GM21367 (cell line): ENCODE data around the gene CARMIL1.
"Not testable (repeated sequence)": the region's sequence is repeated elsewhere in the genome, so short reads cannot be mapped to it uniquely, and the experiment has no call there.

ENCODE experiments used
- ATAC-seq: cut with Tn5 transposase; IDR thresholded peaks from one replicate; pipeline ENCODE4 v1.9.1; 2021; ENCODE audit not compliant: unreplicated experiment

CARMIL1 gene

DNA sequence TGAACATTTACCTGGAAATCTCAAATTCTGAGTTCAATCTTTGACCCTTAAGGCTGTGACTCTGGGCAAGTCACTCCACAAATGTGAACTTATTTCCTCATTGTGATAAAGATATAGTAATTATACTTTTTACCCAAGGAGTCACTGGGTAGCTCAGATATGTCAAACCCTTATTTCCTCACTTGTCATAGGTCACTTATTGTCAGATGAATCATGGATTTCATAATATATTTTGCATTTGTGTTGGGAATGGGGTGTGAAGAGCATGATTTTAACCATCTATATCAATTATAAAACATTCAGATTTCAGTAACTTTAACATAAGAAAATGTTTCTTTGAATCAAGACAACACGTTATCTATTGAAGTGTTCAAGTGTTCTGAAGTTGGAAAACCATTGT is 3.7 kb upstream of the CARMIL1 start:
- no peak for ATAC-seq

DNA sequence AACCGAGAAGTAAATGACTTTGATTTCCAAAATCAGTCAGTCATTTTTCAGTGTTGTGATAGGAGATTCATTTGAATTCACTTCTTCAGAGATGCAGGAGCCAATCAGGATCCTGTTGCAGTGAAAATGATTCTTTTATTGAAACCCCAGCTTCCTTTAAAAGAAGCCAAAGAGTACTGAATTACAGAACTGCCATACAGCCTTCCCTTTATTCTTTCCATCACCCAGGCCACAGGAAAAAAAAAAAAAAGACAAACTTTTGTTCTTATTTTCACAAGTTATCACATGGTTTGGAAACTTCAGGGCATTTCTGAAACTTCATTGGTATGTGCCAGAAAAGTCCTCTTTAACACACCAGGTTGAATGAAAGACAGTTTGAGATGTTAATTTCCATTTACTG is 1.8 kb upstream of the CARMIL1 start:
- ATAC-seq: no peak

DNA sequence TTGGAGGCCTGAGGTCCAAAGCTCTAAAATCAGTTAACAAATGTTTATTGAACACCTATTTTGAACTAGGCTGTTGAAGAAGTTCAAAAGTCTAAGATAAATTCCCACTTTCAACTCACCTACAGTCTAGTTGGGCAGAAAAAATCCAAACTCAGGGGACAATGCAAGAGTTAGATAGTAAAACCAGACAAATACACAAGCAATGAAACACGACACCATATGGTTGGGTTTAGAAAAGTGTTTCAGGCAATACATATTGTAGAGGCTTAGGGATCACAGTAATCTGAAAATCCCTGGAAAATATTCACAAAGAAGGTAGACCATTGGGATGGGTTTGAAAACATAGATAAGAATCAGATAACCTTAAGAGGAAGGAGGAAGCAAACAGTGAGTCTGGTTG is 1.3 kb upstream of the CARMIL1 start:
- no peak for ATAC-seq

DNA sequence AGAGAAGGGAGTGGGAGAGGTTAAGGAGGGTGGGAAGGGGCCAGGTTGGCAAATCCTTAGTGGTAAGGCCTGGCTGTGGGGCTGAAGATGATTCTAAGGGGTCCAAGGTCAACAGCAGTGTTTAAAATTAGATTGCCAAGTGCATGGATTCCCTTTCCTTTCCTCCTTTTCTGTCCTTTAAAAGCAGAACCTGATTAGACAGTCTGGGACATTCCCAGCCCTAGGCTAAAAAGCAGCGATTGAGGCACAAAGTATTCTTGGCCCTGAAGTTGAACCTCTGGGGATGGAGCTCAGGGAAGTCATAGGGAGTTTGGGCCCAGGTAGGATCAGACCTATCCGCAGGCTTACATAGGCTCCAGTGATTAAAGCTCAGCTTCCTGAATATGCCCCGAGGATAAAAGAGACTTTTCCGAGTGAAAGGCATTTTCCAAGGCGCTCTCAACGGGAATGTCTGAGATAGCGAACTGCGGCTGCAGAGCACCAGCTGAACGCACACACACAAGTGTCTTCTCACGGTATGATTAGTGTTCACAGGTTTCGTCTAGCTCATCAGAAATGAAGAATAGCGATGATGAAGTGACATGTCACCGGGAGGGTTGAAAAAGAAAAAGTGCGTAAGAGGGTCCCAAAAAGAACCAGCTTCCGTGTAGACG is 787 bp upstream of the CARMIL1 start:
- ATAC-seq: no peak

DNA sequence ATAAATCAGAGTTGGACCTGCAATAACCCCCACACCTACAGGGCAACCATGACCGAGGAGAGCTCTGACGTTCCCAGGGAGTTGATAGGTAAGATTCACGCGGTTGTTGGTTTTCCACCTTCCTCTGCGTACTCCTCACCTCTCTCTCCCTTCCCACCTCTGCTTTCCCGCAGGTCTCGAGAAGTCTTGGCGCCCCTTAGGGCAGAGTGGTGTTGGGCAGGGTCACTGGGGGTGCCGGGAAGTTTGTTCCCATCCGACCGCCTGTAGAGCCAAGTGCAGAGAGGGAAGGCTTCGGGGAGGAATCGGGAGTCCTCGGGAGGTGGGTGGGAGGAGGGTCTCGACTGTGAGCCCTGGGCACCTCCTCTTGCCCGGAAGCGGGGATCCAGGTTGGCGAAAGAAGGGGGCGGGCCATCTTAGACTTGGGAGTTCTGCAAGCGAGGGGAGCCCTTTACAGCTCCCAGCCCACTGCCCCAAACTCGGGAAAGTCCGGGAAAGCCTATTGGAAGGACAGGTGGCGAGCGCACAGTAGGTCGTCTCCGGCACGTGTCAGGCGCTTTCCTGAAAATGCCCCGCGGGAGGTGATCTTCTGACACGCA is 672 bp downstream of the CARMIL1 start:
- ATAC-seq: no peak

DNA sequence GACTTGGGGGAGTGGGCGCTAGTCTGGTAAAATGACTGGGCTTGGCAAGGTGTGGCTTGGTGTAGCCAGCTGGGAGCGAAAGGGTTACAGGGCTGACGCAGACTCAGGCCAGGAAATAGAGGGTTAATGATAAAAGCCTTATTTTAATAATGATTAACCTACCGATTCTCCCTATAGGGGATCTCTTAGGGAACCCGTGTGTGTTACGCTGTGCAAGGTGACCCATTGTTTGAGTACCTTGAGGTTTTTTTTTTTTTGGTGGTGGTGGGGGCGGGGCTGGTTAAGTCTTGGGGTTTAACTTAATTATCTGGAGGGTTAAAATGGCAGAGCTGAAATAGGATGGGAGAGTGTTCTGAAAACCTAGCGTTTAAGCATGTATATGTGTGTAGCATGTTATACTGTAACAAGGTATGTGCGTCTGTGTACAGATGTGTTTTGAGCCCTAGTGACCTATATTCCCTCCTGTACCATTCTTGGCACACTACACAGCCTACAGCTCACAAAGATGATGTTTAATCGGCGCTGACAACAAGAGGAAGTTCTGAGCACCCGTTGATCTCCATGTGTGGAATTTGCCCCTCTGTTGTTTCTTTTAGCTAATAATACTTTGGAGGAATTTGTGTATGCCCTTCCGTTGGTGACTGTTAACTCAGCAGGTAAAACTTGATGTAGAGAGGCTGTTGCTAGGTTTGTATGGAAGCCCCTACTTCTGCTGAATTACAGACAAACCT is 1.3 kb downstream of the CARMIL1 start:
- ATAC-seq: no peak

DNA sequence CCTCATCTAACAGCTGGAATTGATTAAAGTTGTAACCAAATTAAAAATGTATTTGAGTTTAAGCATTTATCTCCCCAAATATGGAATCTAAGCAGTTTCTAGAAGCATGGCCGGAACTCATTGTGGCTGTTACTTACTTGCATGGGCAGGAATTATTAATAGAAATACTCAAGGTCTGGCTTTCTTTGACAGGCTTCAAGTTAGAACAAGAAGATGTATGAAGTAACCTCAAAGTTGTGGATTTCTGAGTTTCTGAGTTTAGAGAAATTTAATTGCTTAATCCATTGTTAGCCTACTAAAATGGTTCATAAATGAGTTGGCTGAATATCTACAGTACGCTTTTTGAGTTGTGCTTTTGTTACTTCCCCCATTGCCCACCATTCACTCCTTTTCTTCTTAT is 7.7 kb downstream of the CARMIL1 start:
- no peak for ATAC-seq

DNA sequence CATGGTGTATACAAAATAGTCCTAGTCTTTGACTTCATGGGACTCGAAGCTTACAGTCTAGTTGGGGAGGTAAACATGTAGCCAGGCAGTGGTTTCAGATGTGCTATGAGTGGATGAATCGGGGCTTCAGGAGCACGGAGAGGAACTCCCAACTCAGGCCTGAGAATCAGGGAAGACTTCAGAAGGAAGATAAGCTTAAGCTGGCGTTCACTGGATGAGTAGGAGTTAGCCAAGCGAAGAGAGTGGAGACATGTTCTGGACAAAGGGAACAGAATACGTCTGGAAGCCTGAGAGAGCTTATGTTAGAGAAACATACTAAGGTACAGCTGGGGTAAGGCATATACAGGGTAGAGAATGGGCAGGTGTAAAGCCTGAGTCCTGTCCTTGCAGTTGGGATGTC is 8.8 kb downstream of the CARMIL1 start:
- ATAC-seq: no peak

DNA sequence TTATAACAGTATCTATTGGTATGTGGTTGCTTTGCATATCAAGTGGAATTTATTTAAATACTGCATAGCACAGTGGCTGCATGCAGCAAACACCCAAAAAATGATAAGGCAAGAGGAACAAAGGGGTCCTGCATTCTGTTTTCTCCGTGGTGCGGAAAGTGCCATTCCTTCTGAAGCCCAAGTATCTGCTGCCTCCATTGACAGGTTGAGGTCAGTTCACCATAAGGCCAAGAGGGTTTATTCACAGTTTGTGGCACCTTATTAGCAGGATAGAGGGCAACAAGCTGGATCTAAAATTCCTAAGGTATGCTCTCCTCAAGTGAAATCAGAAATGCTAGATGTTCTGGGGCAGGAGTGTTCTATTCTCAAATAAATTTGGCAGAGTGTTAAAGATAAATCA is 9.3 kb downstream of the CARMIL1 start:
- no peak for ATAC-seq

DNA sequence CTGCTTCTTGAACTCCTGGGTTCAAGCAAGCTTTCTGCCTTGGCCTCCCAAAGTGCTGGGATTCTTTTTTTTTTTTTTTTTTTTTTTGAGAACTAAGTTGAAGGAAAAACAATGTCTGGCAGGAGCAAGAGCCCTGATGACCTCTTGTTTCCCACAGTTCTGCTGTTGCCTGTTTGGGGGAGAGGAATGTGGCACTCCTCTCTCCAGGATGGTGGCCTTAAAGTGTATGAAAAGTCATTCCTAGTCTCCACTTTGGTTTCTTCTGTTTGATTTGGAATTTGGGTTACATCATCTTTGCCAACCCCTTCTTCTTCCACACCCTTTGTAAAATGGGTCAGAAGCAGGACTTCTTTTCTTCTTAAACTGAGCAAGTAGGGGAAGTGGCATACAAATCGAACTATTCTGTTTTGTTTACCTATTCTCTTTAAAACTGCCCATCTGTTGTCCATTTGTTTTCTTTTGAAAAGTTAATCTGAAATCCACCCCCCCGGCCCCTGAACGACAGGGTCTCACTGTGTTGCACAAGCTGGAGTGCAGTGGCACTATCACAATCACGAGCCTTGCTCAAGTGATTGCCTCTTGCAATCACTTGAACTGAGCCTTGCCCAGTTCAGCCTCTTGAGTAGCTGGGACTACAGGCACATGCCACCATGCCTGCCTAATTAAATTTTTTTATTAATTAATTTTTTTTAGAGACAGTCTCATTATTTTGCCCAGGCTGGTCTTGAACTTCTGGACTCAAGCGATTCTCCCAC is 11.3 kb downstream of the CARMIL1 start:
- ATAC-seq: no peak

DNA sequence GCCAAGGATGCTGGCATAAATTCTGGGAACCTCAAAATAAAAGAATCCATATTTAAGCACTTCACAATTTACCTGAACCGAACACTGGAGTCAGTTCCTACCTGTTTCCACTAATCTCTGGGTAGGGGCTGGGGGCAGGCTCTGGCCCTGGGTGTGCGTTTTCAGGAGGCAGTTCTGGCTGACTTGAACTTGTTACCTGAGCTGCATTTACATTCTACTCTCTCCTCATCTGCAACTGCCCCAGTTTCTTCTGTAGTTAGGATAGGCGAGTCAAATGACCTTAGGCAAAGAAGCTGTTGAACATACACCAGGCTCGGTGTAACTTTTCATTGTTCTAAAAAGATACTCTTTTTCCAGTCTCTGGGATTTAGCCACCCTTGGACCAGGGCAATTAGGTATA is 13.2 kb downstream of the CARMIL1 start:
- ATAC-seq: no peak

DNA sequence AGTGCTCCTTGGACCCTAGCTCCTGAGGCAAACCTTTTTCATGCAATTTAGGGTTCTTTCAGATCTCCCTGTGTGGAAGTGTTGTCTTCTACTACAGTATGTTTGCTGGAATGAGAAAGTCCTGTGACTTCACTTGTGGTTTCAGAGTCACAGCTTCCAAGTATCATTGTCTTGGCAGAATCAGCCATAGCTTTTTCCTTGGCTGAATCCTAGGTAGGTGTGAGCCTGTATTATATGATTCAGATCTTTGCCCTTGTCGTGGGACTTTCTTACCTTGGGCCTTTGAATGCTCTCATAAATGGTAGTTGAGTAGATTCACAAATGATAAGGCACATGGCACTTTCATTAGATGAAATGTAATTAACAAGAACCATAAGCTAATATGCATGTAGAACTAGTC is 16.5 kb downstream of the CARMIL1 start:
- ATAC-seq: no peak

DNA sequence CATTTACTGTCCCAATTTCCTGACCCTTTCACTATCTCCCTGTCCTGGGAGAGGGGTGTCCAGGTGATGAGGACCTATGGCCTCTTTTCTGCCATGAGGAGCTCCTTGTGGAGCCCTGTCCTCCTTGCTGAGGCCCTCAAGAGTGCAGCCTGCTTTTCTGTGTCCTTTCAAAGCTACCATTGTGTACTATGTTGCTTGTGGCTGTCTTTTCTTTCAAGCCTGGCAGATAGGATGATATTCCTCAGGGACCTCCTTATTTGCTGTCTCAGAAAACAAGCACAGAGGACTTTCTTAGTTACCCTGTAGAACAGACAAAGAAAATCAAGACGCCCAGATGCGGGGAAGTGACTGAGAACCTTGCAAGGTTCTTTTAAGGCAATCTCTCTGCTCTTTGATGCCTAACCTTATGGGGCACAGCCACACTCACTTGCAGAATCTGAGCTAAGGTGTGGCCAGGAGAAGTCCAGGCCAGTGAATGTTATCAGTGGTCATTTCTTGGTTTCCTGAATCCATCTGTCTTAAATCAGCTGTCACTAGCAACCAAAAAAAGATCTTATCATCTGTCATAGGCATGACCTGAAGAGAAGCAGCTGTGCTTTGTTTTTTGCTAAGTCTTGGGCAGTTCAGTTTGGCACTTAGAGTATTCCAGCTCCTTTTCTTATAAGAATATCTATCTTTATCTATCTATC is 17.2 kb downstream of the CARMIL1 start:
- ATAC-seq: no peak

DNA sequence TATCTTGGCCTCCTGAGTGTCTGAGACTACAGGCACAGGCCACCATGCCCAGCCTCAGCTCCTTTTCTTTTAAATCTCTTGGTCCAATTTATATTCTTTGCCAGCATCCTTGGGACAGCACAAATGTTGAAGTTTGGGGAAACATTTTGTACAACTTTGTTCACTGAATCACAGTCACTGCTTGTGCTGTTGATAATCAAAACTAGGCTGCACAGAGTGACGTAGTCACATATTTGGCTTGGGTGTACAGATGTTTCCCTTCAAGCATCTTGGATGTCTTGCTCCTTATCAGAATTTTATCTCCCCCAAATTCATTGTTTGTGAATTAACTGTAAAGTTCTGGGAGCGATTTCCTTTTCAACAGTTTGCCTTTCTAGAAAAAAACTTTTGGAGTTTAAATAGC is 17.9 kb downstream of the CARMIL1 start:
- ATAC-seq: no peak

DNA sequence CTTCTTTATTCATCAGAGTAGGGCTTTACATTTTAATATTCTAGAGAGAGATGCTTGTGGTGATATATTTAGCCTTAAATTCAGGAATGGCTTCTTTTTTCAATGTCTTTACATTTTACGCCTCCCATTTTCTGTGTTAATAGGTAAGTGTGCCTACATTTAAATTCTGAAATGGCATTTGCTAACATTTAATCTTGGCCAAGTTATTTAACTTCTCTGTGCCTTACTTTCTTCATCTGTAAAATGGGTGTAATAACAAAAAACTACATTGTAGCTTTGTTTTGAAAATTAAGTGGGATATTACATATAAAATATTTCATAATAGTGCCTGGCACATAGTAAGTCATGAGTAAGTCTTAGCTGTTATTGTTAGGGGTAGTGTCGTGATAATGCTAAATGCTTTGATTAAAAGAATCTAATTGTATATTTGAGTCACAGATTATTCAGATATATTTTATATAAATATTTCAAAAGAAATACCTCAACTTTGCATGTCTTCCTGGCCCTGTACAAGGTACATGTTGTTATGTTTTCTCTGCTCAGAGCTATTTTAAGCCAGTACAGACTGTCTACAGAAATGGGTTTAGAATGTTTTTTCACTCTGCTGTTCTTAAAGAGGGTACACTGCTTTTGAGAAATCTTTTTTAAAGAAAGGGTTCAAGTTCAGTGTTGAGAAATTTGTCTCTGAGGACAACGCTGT is 18.8 kb downstream of the CARMIL1 start:
- no peak for ATAC-seq

DNA sequence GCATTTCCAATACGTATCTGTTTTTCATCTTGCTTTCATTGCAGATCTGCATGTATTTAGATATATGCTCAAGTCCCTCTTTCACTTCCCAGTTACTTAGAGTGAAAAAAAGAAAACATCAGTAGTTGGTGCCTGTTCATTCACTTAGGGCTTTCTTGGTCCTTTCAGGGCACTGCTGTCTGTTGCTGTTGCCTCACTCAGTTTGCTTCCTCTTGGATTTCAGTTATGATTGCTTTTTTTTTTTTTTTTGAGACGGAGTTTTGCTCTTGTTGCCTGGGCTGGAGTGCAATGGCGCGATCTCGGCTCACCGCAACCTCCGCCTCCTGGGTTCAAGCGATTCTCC is 19.3 kb downstream of the CARMIL1 start:
- not testable (repeated sequence) for ATAC-seq

DNA sequence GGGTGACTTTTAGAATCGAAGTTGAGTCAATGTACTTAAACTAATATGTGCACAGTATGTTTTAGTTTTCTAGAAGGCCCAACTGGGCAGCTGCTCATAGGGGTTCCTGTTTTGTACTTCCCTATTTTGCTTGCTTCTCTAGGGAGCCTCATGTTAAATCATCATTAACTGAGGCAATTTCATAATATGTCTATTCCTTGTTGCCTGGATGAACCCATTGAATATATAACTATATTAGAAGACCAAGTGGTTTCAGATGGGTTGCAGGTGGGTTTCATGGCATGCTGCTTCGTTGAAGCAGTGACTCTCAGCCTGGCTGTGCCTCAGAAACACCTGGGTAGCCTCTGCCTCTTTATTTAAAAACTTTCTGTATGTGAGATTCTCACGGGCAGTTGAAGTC is 22.2 kb downstream of the CARMIL1 start:
- ATAC-seq: no peak

DNA sequence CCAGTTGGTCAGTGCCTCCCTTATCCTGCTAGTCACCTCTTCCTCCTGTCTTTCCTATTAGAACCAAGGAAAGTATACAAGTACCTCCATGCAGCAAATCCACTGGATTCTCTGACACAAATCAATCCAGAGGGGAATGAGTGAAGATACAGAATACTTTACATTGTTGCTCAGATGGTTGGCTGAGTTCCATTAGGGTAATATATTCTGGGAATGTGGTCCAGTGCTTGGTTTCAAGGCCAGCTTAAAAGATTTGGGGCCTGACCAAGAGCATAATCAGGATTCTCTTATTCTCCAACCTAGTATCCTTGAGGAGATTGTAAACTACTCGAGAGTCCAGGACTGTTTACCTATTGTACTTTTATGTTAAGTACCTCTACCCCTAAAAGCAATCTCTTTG is 23.0 kb downstream of the CARMIL1 start:
- no peak for ATAC-seq

DNA sequence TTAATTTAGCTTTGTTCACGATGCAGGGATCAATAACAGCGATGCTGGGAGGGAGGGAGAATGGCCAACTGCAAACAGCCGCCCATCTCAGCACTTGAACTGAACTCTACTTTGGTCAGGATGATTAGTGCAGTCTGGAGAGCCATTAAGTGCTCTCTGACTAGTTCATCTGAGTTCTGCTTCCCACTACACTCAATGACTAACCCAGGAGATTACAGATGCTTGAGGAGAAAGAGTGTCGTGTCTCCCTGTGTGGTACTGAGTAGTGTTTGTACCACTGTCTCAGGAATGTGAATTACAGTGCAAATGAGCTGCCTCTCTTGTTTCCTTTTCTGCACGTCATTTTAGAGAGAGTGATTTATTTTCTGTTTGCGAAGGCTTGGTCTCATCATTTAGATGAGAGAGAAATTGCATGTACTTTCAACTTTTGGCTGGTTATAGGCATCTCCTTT is 23.5 kb downstream of the CARMIL1 start:
- no peak for ATAC-seq

DNA sequence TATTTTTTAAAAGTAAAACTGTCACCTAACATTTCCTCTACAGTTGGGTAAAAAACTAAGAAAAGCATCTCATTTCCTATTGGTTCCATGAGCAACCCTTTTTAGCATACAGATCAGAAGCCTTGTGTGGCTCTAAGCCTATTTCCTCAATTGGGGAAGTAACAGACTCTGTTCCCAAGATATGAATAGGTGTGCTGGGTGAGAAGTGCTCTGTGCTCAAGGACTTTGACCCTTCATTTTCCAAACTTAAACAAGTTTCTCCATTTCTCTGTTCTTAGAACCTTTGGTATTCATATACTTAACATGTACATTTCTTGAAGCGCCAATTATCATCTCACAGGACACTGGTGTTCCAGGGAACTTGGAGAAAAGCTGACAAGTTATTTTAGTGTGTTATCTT is 24.1 kb downstream of the CARMIL1 start:
- ATAC-seq: no peak

DNA sequence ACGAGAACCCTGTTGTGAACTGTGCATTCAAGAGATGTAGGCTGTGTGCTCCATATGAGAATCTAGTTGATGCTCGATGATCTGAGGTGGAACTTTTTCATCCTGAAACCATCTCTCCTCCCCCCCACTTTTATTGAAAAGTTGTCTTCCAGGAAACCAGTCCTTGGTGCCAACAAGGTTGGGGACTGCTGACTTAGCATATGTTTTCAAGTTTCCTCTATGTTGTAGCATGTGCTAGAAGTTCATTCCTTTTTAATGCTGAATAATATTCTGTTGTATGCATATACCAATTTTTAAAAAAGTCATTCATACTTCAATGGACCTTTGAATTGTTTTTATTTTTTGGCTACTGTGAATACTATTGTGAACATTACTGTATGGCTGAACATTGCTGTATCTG is 27.2 kb downstream of the CARMIL1 start:
- ATAC-seq: no peak
